H1 (cell line): ENCODE measurements around the gene HTR2B. TPM values are rescaled to one million over a fixed set of nuclear protein-coding genes. Genes with fewer than 3 reads are reported as not detected.

Experiments used
- CTCF ChIA-PET: fragments of 300-600 bp; sonication (Branson Sonifier 250); formaldehyde crosslinking; loops from one replicate; lab custom pipeline; 2021; ENCODE audit not compliant: partially characterized antibody; lab: Charles Lee
- POLR2A ChIA-PET: fragments of 300-600 bp; sonication (Branson Sonifier 250); formaldehyde crosslinking; loops from one replicate; lab custom pipeline; 2021; ENCODE audit warnings: inconsistent platforms; ENCODE audit not compliant: partially characterized antibody; lab: Charles Lee
- DNase-seq, 2 experiments: peaks; one replicate each; pipeline versions ENCODE4 v3.0.0 to v3.0.0-alpha.2; 2010 to 2022; ENCODE audit warnings: low spot score in 2 of 2, low read depth in 1 of 2, mixed read lengths in 1 of 2
- FAIRE-seq: peaks from 2 replicates; lab custom pipeline; 2011; peaks lifted over from hg19 to GRCh38; lab: Jason Lieb, UNC
- H2AFZ ChIP-seq: 2 replicates; pipeline ENCODE4 v1.8.1; 2012; ENCODE audit warnings: low read length, inconsistent platforms
- H2AK5ac ChIP-seq: 2 replicates; pipeline ENCODE4 v1.6.1; 2013; ENCODE audit warnings: low read depth, low read length
- H2BK120ac ChIP-seq: replicated peaks from 2 replicates; pipeline ENCODE3; 2013; ENCODE audit warnings: low read depth, low read length, inconsistent platforms
- H2BK12ac ChIP-seq: 2 replicates; pipeline ENCODE4 v1.6.1; 2013; ENCODE audit warnings: low read depth, low read length
- H2BK15ac ChIP-seq: 2 replicates; pipeline ENCODE4 v1.6.1; 2013; ENCODE audit warnings: low read length
- H2BK20ac ChIP-seq: 2 replicates; pipeline ENCODE4 v1.6.1; 2013; ENCODE audit warnings: low read length
- H2BK5ac ChIP-seq: 2 replicates; pipeline ENCODE4 v1.6.1; 2013; ENCODE audit warnings: low read depth, low read length
- H3K14ac ChIP-seq: 2 replicates; pipeline ENCODE4 v1.6.1; 2013; ENCODE audit warnings: inconsistent platforms; ENCODE audit not compliant: insufficient read length
- H3K18ac ChIP-seq: 2 replicates; pipeline ENCODE4 v1.6.1; 2013; ENCODE audit warnings: low read length; ENCODE audit errors: extremely low read depth
- H3K23ac ChIP-seq: 2 replicates; pipeline ENCODE4 v1.6.1; 2013; ENCODE audit warnings: inconsistent platforms; ENCODE audit not compliant: insufficient read length
- H3K23me2 ChIP-seq: 2 replicates; pipeline ENCODE4 v1.6.1; 2013; ENCODE audit warnings: low read depth, low read length
- H3K27ac ChIP-seq: 2 replicates; pipeline ENCODE4 v1.6.1; 2011; ENCODE audit warnings: low read depth, low read length, inconsistent platforms
- H3K27me3 ChIP-seq, 4 experiments: replicated peaks in 1 of 4; 1 replicate in 1 of 4; 2 replicates in 3 of 4; pipeline versions ENCODE4 v1.6.1 to v1.8.1; 2011 to 2013; ENCODE audit warnings: low read length in 3 of 4, mild to moderate bottlenecking in 3 of 4, inconsistent platforms in 2 of 4, mixed read lengths in 2 of 4, moderate library complexity in 1 of 4; ENCODE audit not compliant: control insufficient read depth in 3 of 4, insufficient read depth in 3 of 4; ENCODE audit errors: extremely low read depth in 1 of 4
- H3K36me3 ChIP-seq, 4 experiments: 2 replicates each; pipeline versions ENCODE4 v1.6.1 to v1.8.1; 2011 to 2013; ENCODE audit warnings: mild to moderate bottlenecking in 4 of 4, low read length in 3 of 4, moderate library complexity in 2 of 4, control low read depth in 1 of 4, inconsistent platforms in 1 of 4; ENCODE audit not compliant: insufficient read depth in 4 of 4, control insufficient read depth in 2 of 4
- H3K4ac ChIP-seq: replicated peaks from 2 replicates; pipeline ENCODE3; 2013; ENCODE audit warnings: low read length, low read depth, mixed read lengths, inconsistent platforms; ENCODE audit not compliant: insufficient read length
- H3K4me1 ChIP-seq, 4 experiments: replicated peaks in 1 of 4; 1 replicate in 1 of 4; 2 replicates in 3 of 4; pipeline versions ENCODE4 v1.6.1 to v1.8.1; 2011 to 2013; ENCODE audit warnings: low read length in 3 of 4, inconsistent platforms in 2 of 4, mixed read lengths in 1 of 4; ENCODE audit not compliant: insufficient read depth in 4 of 4, control insufficient read depth in 3 of 4
- H3K4me2 ChIP-seq, 2 experiments: 2 replicates each; pipeline versions ENCODE4 v1.6.1 to v1.8.1; 2011 to 2013; ENCODE audit warnings: low read depth in 2 of 2, low read length in 2 of 2, control low read depth in 1 of 2, inconsistent platforms in 1 of 2, mild to moderate bottlenecking in 1 of 2; ENCODE audit not compliant: insufficient read depth in 1 of 2
- H3K4me3 ChIP-seq, 4 experiments: fragments of 200-600, 300-600 bp in 1 of 4; sonication (generic), shearing (Covaris generic), sonication (Bioruptor Twin) in 1 of 4; 2 replicates each; pipeline versions ENCODE4 v1.5.1 to v1.8.1; 2011 to 2016; ENCODE audit warnings: low read length in 4 of 4, low read depth in 3 of 4, control low read depth in 2 of 4, inconsistent platforms in 2 of 4, mild to moderate bottlenecking in 2 of 4, mixed read lengths in 1 of 4, moderate library complexity in 1 of 4; ENCODE audit not compliant: insufficient read depth in 2 of 4; ENCODE audit errors: extremely low read depth in 1 of 4
- H3K56ac ChIP-seq: replicated peaks from 2 replicates; pipeline ENCODE3; 2013; ENCODE audit warnings: low read depth, mild to moderate bottlenecking, mixed read lengths, low read length, inconsistent platforms; ENCODE audit not compliant: insufficient read length
- H3K79me1 ChIP-seq: 2 replicates; pipeline ENCODE4 v1.6.1; 2013; ENCODE audit warnings: low read depth, low read length, control low read depth
- H3K79me2 ChIP-seq, 2 experiments: 2 replicates each; pipeline versions ENCODE4 v1.6.1 to v1.8.1; 2012 to 2013; ENCODE audit warnings: low read length in 2 of 2, mild to moderate bottlenecking in 2 of 2, inconsistent platforms in 1 of 2; ENCODE audit not compliant: insufficient read depth in 2 of 2, control insufficient read depth in 1 of 2
- H3K9ac ChIP-seq, 4 experiments: replicated peaks in 1 of 4; 1 replicate in 1 of 4; 2 replicates in 3 of 4; pipeline versions ENCODE4 v1.6.1 to v1.8.1; 2011 to 2013; ENCODE audit warnings: low read depth in 3 of 4, low read length in 3 of 4, control low read depth in 2 of 4, mild to moderate bottlenecking in 2 of 4, moderate library complexity in 2 of 4, inconsistent platforms in 1 of 4; ENCODE audit errors: extremely low read depth in 1 of 4
- H3K9me3 ChIP-seq, 2 experiments: 2 replicates each; pipeline versions ENCODE4 v1.6.1 to v1.8.1; 2012 to 2013; ENCODE audit warnings: mild to moderate bottlenecking in 2 of 2, moderate library complexity in 2 of 2, control low read depth in 1 of 2, inconsistent platforms in 1 of 2, low read depth in 1 of 2, low read length in 1 of 2, mixed read lengths in 1 of 2; ENCODE audit not compliant: insufficient read depth in 2 of 2
- H4K20me1 ChIP-seq, 2 experiments: replicated peaks in 1 of 2; 2 replicates each; pipeline versions ENCODE3 to v1.8.1; 2011 to 2013; ENCODE audit warnings: inconsistent platforms in 2 of 2, low read length in 2 of 2, mild to moderate bottlenecking in 1 of 2; ENCODE audit not compliant: insufficient read depth in 2 of 2, control insufficient read depth in 1 of 2
- H4K5ac ChIP-seq: 2 replicates; pipeline ENCODE4 v1.6.1; 2013; ENCODE audit warnings: low read length, low read depth, mixed read lengths, inconsistent platforms; ENCODE audit not compliant: insufficient read length
- H4K8ac ChIP-seq: 2 replicates; pipeline ENCODE4 v1.8.0; 2013; ENCODE audit warnings: mild to moderate bottlenecking, moderate library complexity, low read length, inconsistent platforms; ENCODE audit not compliant: insufficient read depth; ENCODE audit errors: extremely low read depth
- H4K91ac ChIP-seq: replicated peaks from 2 replicates; pipeline ENCODE3; 2013; ENCODE audit warnings: low read length, mixed read lengths, inconsistent platforms; ENCODE audit not compliant: insufficient read length
- CBX5 ChIP-seq: fragments of 300-800, 300-1000 bp; sonication (generic); IDR thresholded peaks from 2 replicates; pipeline ENCODE4 v1.7.1; 2016; ENCODE audit warnings: antibody characterized with exemption, low read length, low read depth
- GABPA ChIP-seq: IDR thresholded peaks from 2 replicates; pipeline ENCODE4 v1.6.1; 2011; ENCODE audit warnings: mild to moderate bottlenecking, low read length, moderate library complexity, borderline replicate concordance; ENCODE audit not compliant: insufficient read depth
- JUND ChIP-seq: IDR thresholded peaks from 2 replicates; pipeline ENCODE4 v1.6.1; 2011; ENCODE audit warnings: mild to moderate bottlenecking, improper control_type of control experiment, low read length
- NANOG ChIP-seq: IDR thresholded peaks from 2 replicates; pipeline ENCODE4 v1.6.1; 2011; ENCODE audit warnings: low read length, low read depth, mild to moderate bottlenecking, inconsistent platforms; ENCODE audit not compliant: insufficient read depth, poor library complexity, severe bottlenecking
- NRF1 ChIP-seq: IDR thresholded peaks from 2 replicates; pipeline ENCODE4 v1.6.1; 2011; ENCODE audit warnings: mild to moderate bottlenecking, low read depth, low read length, improper control_type of control experiment
- PHF8 ChIP-seq: fragments of 200-600 bp; sonication (generic); conservative IDR thresholded peaks from 2 replicates; pipeline ENCODE4 v1.7.1; 2012; ENCODE audit warnings: low read depth, mild to moderate bottlenecking, inconsistent platforms, low read length, moderate library complexity
- RFX5 ChIP-seq: IDR thresholded peaks from 2 replicates; pipeline ENCODE4 v1.6.1; 2011; ENCODE audit warnings: low read depth, low read length, improper control_type of control experiment, borderline replicate concordance
- RNF2 ChIP-seq: fragments of 200-900, 300-1000 bp; sonication (generic); IDR thresholded peaks from 2 replicates; pipeline ENCODE4 v1.7.1; 2016; ENCODE audit warnings: borderline replicate concordance, low read depth, mild to moderate bottlenecking, antibody characterized with exemption, low read length; ENCODE audit not compliant: poor library complexity, severe bottlenecking; ENCODE audit errors: missing control alignments
- RXRA ChIP-seq: IDR thresholded peaks from 2 replicates; pipeline ENCODE4 v1.6.1; 2011; ENCODE audit warnings: low read depth, mild to moderate bottlenecking, low read length, moderate library complexity; ENCODE audit not compliant: insufficient read depth
- SIN3A ChIP-seq, 2 experiments: IDR thresholded peaks in 1 of 2; conservative IDR thresholded peaks in 1 of 2; 2 replicates each; pipeline ENCODE4 v1.6.1; 2011 to 2012; ENCODE audit warnings: low read length in 2 of 2, improper control_type of control experiment in 1 of 2, low read depth in 1 of 2, mild to moderate bottlenecking in 1 of 2
- SIX5 ChIP-seq: IDR thresholded peaks from 2 replicates; pipeline ENCODE4 v1.6.1; 2011; ENCODE audit warnings: mild to moderate bottlenecking, low read depth, low read length
- SP2 ChIP-seq: IDR thresholded peaks from 2 replicates; pipeline ENCODE4 v1.6.1; 2012; ENCODE audit warnings: mild to moderate bottlenecking, low read length, inconsistent platforms
- TEAD4 ChIP-seq: IDR thresholded peaks from 2 replicates; pipeline ENCODE4 v1.6.1; 2012; ENCODE audit warnings: low read depth, low read length, inconsistent platforms, mixed read lengths
- ZNF274 ChIP-seq: IDR thresholded peaks from 2 replicates; pipeline ENCODE4 v1.7.0; 2012; ENCODE audit warnings: low read length, borderline replicate concordance; ENCODE audit errors: extremely low read depth
- WGBS, 2 experiments: shearing (Covaris generic) in 1 of 2; methylation state at CpG; one replicate each; pipeline versions ENCODE4 v1.1.6 to v1.1.7; 2013 to 2015; ENCODE audit warnings: low lambda C conversion rate in 2 of 2, mixed read lengths in 2 of 2, inconsistent platforms in 1 of 2, low coverage in 1 of 2, missing lambda C conversion rate in 1 of 2; ENCODE audit not compliant: insufficient replicate concordance in 2 of 2, insufficient coverage in 1 of 2, insufficient read length in 1 of 2; ENCODE audit errors: extremely low coverage in 1 of 2, missing lambda C conversion rate in 1 of 2; 5-methylcytosine and 5-hydroxymethylcytosine counted together
- polyA plus RNA-seq, 7 experiments: library from polyadenylated mRNA; depleted of rRNA in 3 of 7; stranded (reverse) in 5 of 7; unstranded in 2 of 7; fragments of >200 nt in 5 of 7; fragments of 200-250 nt in 2 of 7; gene quantifications; 1 replicate in 5 of 7; 2 replicates in 1 of 7; 4 replicates in 1 of 7; pipeline versions ENCODE4 v1.2.1 to v1.2.3, GENCODE V29; 2011 to 2013; ENCODE audit warnings: missing spikeins in 2 of 7, mixed read lengths in 2 of 7
- total RNA-seq: library from RNA; stranded (reverse); fragmentation: NEBNext Ultra II Directional; extraction: Animal tissue kit (Norgen Biotek cat#: 25700); gene quantifications from 2 replicates; pipeline ENCODE4 v1.2.1, GENCODE V29; 2021

Gene HTR2B
- total and polyA plus RNA-seq, 2 of the 8 experiments (the other 6 are each of a cell fraction or from before 2014, with no cell fraction given) = not detected

DNA sequence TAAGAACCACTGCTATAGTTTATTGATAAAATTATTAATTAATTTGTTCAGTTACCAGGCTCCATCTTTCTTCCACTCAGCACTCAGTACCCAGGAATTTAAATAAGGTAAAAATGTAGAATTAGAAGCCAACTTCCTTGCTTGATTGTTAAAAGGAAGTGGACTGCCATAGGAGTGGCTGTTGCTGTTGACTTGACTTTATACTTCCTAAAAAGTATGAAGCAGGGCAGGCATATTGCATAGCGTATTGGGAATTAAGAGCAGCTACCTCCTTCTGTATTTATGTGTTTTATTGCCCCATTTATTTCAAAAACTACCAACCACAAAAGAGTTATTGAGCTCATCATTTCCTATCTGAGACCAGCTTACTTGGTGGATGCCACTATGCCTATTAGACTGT, 40.3 kb downstream of the HTR2B start:
- DNase-seq (no peak), FAIRE-seq (no peak)
- Histone ChIP-seq H3K4me1 (no peaks in the 10 kb centered on the region), H2AK5ac (no peak overlapping the region), H2BK15ac (no peak overlapping the region), H4K91ac (no peak overlapping the region), H4K20me1 (peaks cover 0 to 1% of the 10 kb centered on the region in 2 experiments), H2BK5ac (no peak overlapping the region), H3K23ac (no peak overlapping the region), H2BK12ac (no peak overlapping the region), H3K4me2 (no peak overlapping the region), H3K18ac (no peak overlapping the region), H3K56ac (no peak overlapping the region), H3K27ac (no peak overlapping the region), H3K4ac (no peak overlapping the region), H3K36me3 (peaks cover 25 to 89% (median 74%) of the 10 kb centered on the region in 4 experiments), H2BK120ac (no peak overlapping the region), H3K23me2 (no peaks in the 10 kb centered on the region), H2BK20ac (no peak overlapping the region), H3K9ac (no peak overlapping the region), H3K14ac (no peak overlapping the region), H4K5ac (no peak overlapping the region), H3K79me1 (no peaks in the 10 kb centered on the region), H3K9me3 (no peaks in the 10 kb centered on the region), H4K8ac (no peak overlapping the region), H2AFZ (no peak overlapping the region), H3K4me3 (no peak overlapping the region), H3K27me3 (no peaks in the 10 kb centered on the region), H3K79me2 (no peaks in the 10 kb centered on the region)
- ChIA-PET CTCF (interaction anchor here (1.7 kb wide), 1 partner anchor 104 kb away, joined by 4 read pairs; no protein-coding TSS in a partner anchor), POLR2A (interaction anchor here (0.5 to 1.5 kb wide), 2 partner anchors 12 to 35 kb away, joined by 3 to 4 read pairs; no protein-coding TSS in a partner anchor)
- WGBS, 2 experiments = 95% methylated on average over 1 of the region's 1 CpG; no CpG with 5 or more reads in 1 of the 2 experiments
- TF ChIP-seq TEAD4 = no peak
- TF ChIP-seq JUND = no peak
- TF ChIP-seq CBX5 = no peak
- no peak for TF ChIP-seq SIX5
- no peak for TF ChIP-seq ZNF274
- TF ChIP-seq RXRA = no peak
- TF ChIP-seq RFX5 = no peak
- no peak for TF ChIP-seq SP2
- no peak for TF ChIP-seq NANOG
- TF ChIP-seq PHF8 = no peak
- no peak for TF ChIP-seq NRF1
- TF ChIP-seq RNF2 = no peak
- no peak for TF ChIP-seq GABPA
- no peak for TF ChIP-seq SIN3A (conservative IDR thresholded peaks at IDR 0.05 in 1 of 2, IDR thresholded peaks at IDR 0.05 in 1 of 2; ENCODE audit: low read depth in 1 of 2, low read length in 2 of 2)
